SHP77 treated with DMSO at 0.1 percent for 48 hours (cell line): ENCODE measurements around the gene ABCC3.

Experiments
- DNase-seq: peaks from one replicate; lab custom pipeline; 2025; lab: John Stamatoyannopoulos, UW

ABCC3 gene

DNA sequence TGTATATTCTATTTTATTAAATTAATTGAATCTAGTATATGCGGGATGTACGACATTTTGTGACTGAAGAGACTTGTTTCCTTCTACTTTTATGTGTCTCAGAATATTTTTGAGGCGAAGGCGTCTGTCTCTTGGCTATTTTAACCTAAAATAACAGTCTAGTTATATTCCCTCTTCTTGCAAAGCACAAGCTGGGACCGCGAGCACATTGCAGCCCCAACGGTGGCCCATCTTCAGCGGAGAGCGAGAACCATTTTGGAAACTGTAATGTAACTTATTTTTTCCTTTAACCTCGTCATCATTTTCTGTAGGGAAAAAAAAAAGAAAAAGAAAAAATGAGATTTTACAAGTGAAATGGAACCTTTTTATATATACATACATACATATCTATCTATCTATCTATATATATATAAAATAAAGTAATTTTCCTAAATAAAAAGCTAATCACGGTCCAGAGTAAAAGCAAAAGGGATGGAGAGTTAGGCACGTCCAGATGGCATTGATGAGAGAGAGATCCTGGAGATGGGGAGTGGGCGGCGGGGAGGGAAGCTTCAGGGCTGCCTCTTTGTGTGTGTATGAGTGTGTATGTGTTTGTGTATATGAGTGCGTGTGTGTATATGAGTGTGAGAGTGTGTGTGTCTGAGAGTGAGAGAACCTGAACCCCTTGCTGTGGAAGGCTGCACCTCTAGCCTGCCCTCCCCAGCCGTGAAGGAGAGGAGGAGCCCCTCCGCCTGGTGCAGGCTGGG, 7.5 kb upstream of the ABCC3 start:
- DNase-seq, result no peak

DNA sequence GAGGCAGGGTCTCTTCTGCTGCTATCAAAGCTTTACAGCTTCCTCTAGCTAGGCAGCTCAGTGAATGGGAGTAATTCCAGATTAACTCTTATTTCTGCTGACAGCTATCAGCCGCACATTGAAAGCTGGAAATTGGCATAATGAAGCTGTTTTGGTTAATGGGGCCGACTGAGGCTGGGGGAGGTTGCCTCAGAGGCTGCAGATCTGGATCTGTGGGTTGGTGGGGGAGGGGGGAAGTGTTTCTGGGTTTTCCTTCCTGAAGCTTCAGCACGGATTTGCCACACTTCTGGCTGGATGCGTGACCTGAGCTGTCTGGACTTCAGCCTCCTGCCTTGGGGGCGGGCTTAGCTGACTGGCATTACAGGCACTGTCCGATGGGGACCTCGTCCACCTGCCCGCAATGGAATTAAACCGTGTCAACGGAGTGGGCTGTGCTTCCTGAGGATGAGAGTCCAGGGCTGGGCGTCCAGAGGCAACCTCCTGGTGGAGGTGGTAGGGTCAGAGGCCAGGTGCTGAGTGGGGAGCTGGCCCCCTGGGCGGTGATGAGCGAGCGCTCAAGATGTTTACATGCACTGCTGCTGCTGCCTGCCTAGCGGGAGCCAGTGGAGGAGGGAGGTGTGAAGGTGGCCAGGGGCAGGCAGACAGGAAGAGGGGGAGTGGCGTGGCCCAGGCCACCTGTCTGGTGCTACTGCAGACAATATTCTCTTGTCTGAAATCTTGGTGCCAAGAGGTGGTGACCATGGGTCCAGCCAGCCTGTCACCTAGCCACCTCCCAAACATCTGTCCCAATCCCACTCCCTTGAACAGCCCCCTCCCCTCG, 6.7 kb upstream of the ABCC3 start:
- DNase-seq, result peak; percentile 80

DNA sequence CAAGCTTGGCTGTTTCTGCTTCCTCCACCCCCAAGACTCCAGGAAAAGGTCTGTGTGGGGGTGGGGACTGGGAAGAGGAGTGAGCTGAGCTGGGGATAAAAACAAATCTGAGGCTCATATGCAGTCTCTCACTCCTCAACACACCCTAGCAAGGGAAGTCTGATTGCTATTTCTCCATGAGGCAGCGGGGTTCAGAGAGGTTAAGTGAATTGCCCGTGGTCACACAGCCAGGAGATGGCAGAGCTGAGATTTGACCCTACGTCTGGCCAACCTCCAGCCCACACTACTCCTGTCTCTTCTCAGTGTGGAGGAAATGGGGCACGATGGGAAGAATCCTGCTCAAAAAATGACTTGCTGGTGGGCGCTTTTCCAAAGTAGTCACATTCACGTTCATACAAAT, 4.8 kb upstream of the ABCC3 start:
- DNase-seq, result no peak

DNA sequence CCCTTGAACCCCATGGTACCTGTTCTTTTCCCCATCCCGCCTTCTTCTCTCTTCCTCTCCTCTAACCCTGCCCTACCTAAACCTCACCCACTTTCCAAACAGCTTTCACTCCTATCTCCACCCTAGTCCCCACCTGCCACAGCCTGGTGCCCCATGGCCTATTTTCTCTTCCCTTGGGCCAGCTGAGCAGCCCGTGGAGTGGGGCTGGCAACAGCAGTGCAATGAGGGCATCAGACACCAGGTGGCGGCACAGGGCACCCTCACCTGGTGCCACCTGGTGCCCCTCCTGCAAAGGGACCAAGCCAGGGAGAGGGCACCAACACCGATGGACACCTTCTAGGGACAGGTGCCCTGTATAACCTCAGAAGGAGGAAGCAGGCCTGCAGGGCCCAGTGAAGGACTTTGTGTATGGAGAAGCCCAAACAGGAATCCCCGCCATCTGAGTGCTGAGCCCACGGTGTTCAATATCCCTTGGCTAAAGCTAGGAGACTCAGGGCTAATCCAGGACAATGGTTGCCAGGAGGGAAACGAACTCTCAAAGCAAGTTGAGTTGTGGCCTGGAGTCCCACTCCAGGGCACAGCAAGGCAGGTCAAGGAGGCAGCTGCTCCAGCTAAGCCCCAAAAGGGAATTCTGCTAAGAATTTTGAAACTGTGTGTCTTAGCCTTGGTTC, 4.0 kb upstream of the ABCC3 start:
- DNase-seq, result no peak

DNA sequence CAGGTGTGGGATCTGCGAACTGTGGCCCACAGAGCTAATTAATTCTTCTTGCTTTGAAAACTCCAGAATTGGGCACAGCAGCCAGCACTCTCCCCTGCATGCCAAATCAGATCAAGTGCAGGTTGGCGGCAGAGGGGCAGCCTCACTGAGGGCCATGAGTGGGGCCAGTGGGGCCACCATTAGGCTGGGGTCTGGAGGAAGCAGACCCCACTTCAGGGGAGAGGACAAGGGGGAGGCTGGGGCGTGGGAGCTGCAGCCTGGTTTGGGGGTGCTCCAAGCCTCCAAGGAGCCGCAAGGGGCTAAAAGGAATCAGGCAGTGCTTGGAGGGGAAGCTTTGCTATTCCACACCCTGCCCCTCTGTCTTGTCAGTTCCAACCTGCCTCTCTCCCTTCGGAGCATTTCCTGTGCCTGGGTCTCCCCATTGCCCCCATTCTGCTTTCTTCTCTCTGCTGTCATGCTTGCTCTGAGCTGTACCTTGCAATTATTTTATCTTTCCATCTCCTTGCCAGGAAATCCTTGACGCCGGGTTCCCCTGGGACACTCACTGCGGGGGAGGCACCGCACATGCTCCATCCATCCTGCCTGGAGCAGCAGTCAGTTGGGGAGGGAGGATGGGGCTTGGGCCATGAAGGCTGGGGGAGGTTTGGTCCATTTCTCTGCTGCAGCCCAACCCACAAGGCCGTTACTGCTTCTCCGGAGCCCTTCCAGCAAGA, 3.3 kb upstream of the ABCC3 start:
- DNase-seq, result no peak

DNA sequence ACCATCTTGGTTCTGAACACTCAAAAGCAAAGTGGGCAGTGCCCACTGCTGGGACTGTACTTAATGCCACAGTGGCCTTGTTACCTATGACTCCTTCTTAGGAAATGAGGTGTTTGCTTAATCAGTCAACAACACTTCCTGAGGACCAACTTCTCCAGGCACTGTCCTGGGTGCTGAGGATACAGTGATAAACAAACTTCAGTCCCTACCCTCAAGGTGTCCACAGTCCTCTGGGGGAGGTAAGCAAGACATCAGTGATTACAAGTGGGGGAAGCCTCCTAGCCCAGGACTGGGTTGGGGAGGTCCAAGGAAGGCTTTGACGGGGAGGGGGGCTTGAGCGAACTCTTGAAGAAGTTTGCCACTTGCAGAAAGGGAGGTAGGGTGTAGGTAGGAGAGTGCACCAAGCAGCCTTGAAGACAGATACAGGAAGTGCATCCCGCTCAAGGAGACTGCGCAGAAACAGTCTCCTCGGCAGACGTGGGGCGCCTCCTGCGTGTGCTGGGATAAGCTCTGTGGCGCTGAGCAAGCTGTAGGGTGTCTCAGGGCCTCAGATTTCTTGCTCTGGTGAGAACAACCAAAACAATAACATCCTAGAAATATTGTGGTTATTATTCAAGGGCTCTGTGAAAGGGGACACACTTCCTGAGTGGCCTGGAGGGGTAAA, 2.6 kb upstream of the ABCC3 start:
- DNase-seq, result no peak

DNA sequence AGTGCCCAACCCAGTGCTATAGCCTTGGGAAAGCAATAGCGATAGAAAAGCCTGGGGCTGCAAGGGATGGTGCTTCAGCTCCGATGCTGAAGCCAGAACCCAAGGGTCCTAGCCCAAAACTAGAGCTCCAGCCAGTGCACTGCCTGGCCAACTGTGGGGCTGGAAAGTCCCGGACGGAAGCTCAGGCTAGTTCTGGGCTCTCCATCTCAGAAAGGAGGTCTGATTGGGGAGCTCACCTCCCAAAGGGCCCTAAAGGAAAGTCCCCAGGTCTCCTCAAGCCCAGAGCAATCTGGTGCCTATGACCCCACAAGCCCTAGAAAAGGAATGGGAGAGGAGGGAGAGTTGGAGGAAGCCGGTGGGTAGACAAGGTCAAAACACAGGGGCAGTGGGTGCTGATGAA, 2.0 kb upstream of the ABCC3 start:
- no peak for DNase-seq

DNA sequence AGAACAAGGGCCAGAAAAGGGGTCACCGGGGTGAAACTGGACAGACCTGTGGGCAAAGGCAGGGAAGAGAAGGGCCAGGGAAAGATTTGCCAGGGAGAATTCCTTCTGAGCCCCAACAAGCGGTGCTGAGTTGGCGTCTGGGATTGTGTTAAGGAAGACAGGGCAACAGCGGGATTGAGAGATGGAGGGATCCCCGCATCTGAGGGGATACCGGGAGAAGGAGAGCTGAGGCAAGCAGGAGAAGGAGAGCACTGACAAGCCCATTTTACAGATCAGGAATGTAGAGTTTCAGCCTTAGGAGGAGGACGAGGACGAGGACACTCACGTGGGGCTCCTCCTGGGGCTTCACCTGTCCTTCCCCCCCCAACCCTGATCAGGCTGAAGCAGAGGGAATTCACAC, 998 bp upstream of the ABCC3 start:
- no peak for DNase-seq

DNA sequence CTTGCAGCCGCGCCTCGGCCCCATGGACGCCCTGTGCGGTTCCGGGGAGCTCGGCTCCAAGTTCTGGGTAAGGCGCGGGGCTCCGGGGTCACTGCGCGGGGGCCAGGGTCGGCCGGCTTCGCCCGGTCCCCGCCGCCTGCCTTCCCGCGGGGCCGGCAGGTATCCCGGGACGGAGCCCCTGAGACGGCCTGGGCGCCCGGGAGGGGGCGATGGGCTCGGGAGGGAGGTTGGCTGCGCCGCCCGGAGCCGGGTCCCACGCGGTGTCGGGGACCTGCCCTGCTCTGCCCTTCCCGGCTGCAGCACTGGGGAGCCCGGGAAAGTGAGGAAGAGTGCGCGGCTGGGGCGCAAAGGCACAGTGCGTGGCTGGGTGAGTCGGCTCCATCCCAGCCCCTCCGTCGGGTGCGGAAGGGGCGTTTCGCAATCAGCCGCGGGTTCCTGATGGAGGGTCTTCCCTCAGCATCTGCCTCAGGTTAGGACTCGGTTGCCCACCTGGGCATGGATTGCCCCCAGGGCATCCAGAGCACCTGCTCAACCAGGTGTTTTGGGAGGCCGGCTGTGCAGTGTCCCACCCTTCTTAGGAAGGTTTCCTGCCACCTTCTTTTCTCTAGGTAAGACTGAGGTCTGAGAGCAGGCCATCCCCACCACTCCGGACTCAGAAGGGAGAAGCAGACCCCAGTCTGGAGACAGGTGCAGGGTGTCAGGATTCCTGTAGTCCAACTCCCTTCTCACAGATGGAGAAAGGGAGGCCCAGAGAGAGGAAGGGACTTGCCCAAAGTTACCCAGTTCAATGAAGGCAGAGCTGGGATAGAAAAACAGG, 442 bp downstream of the ABCC3 start:
- no peak for DNase-seq

DNA sequence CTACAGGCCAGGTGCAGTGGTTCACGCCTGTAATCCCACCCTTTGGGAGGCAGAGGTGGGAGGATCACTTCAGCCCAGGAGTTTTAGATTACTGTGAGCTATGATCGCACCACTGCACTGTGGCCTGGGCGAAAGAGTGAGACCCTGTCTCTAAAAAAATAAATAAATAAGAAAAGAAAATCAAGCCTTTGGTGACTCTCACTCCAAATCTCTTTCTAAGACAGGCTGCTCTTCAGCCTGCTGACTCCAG, 976 bp downstream of the ABCC3 start:
- no peak for DNase-seq

DNA sequence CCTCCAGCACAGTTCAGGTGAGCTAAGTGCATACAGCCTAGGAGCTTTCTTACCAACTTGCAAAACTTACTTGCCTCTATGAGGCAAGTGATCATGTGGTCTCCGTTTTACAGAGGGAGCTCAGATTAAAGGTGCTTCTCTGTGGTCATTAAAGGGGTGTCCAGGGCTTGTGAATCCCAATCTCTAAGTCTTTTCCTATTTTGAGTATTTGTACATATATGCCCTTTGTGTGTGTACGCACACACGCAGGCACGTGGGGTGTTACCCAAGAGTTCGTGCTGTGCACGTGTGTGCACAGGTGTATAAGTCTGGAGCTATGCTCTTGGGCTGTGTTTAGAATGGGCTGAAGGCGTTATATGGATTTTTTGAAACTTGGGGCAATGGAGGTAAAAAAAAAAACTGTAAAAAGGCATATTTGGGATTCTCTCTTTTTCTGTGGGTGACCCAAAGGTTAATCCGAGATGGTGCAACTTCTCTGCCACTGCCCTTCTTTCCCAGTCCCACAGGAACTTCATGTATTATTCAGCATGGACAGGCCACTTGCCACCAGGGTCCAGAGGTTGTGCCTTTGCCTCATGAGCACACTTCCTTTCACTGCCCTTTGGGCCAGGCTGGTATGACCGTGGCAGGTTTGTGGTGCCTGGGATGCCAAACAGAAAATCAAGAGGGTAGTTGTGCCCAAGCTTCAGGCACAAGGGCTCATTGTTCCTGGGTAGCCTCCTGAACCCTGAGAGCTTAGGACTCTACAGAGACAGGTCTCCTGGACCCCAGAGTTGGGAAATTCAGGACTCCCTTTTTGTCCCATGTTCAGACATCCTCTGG, 1.5 kb downstream of the ABCC3 start:
- no peak for DNase-seq

DNA sequence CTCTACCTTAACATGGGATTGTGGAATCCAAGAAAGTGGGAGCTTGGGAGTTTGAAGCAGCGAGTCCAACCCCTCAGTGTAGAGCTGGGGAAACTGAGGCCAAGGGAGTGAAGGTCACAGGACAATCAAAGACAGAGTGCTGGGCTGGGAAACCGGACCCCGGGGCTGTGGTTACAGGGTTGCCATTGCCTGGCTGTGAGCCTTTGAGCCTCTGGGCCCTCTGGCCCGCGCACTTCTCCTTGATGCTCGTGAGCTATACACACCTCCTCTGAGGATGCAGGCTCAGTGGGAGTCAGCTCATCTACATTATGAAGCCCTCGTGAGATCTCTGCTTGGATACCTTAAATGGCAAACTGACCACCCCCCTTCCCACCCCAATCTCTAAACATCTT, 2.1 kb downstream of the ABCC3 start:
- no peak for DNase-seq

DNA sequence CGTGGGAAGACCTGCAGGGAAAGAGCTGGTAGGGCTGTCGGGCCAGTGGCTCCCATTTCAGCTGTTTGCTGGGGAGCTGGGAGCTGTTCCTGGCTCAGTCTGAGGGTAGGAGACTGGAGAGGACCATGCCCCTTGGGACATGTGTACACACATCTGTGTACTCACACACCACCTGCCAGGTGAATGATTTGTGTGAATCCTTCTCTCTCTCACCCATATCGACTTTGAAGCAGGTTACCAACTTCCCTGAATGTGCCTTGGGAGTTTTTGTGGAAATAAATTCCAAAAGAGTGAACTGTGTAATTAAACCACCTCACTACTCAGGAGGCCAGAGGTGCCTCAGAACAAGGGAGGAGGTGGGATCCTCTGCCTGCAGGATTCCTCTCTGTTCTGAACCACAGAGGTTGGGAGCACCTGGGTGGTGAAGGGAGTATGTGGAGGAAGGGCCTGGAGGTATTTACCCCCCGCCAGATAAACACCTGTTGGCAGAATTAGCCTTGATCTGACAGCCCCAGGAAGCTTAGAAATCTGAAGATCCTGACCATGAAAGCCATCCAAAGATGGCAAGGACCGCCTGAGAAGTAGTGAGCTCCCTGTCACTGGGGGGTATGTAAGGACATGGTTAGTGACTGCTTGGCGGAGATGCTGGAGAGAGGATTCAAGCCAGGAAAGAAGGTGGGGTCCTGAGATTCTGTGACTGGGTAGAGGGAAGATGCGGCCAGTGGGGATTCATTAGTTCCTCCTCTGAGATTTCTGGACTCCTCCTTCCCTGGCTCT, 3.3 kb downstream of the ABCC3 start:
- DNase-seq, result no peak

DNA sequence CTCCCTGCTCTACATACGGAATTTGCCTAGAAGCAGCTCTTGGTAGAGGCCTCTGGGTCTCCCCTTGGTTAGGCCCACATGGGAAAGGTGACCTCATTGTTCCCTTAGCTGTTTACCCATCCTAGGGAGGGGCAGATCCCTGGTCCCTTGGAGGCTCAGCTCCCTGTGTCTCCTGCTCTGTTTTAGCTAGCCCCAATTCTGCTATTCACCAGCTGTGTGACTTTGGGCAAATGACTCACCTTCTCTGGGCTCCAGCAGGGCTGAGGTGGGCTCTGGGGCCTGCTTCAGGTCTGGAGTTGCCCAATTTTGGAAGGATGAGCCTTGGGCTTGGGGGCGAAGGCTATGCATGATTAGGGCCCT, 3.9 kb downstream of the ABCC3 start:
- DNase-seq, result no peak

DNA sequence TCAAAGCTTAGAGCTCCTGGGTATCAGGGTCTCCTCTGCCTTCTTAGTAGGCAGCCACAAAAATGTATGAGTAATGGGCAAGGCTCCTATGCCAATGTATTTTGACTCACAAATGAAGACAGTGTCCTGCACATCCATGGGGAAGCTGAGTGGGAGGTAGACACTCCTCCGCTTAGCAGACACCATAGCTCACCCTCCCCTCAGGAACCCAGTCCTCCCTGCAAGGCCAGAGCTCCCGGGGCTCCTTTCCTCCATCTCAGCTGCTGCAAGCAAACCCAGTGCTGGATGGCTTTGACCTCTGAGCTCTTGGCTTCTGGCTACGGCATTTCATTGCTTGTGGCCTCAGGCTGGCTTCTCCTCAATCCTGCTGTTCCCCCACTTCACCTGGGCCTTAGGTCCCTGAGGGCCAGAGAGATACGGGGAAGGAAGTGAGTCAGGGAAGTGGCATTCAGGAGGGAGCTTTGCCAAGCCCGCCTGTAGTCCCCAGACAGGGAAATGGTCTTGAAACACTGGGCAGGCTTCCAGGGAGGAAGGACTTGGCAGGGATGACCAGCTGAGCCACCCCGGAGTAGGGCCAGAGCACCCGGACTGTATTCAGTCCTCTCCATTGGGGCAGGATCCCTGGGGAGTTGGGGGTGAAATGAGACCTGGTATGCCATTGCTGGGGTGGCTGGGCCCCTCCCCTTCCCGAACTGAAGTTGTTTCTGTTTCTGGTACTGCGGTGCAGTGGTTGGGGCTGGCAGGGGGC, 4.5 kb downstream of the ABCC3 start:
- no peak for DNase-seq

DNA sequence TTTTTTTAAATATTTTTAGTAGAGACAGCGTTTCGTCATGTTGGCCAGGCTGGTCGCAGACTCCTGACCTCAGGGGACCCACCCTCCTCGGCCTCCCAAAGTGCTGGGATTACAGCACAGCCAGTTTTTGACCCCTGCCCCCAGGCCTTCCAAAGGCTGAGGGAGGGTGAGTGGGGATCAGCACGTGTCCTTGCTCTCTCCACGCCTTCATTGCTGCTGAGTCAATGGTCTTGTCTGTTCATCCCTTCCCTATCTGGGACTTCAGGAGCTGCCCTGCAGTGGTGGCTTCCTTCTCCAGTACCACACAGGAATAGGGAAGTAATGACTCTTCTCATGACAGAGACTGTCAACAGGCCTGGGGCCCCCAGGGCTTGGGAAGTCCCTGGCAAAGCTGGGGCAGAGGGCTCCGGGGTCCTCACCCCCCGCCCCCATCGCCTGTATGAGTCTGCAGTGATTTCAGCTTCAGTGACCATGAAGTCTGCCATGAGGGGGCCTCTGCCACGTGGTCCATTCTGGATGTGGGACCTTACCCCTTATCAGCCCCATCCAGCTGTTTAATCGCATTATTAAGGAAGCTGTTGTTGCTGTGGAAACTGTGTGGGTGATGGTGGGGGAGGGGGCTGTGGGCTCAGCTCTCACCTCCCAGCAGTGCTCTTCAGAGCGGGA, 6.1 kb downstream of the ABCC3 start:
- no peak for DNase-seq

DNA sequence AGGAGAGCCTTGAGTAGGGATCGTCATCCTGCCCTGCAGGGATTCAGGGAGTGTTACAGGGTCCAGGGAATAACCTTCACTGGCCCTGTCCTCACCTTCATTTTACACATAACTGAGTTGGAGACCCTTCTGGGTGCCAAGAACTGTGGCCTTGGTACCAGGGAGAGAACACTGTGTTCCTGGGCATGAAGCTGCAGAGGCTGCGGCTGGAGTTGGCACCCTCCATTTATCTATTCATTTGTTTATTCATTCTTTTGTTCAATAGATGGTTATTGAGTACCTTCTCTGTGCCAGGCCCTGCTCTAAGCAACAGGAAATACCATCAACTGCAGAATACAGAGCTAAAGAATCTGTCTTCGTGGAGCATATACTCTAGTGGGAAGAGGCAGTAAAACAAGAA, 6.7 kb downstream of the ABCC3 start:
- no peak for DNase-seq

DNA sequence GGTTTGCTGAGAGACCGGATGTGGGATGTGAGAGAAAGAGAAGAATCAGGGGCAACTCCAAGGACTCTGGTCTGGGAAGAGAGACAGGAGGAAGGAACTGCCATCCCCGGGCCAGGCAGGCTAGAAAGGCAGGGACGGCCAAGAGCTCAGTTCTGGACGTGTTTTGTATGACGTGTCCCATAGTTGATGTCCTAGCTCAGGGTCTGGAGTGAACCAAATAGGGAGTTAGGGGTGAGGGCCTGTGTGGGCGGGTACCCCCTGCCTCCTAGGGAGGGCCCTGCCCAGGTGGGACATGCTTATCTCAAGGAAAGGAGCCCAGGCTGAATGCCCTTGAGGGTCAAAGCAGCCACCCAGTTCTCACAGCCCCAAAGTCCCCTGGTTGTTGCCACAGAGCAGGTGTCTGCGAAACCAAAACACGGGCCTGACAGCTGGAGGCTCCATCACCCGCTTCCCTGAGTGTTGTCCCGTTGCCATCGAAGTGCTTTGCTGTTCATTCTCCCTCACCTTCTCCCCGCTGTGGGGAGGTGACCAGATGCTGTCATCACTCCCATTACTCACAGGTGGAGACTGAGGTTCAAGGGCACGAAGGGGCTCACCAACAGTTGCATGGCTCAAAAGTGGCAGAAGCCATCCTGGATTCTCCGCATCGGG, 7.5 kb downstream of the ABCC3 start:
- no peak for DNase-seq
